ENCODE measurements around the gene SMIM9.

Gene SMIM9

GRCh38 chrX:154813801-154814200, 20.7 kb downstream of the SMIM9 start:
- no peak for DNase-seq

GRCh38 chrX:154812341-154813101, 21.9 kb downstream of the SMIM9 start:
- no peak for DNase-seq

DNA sequence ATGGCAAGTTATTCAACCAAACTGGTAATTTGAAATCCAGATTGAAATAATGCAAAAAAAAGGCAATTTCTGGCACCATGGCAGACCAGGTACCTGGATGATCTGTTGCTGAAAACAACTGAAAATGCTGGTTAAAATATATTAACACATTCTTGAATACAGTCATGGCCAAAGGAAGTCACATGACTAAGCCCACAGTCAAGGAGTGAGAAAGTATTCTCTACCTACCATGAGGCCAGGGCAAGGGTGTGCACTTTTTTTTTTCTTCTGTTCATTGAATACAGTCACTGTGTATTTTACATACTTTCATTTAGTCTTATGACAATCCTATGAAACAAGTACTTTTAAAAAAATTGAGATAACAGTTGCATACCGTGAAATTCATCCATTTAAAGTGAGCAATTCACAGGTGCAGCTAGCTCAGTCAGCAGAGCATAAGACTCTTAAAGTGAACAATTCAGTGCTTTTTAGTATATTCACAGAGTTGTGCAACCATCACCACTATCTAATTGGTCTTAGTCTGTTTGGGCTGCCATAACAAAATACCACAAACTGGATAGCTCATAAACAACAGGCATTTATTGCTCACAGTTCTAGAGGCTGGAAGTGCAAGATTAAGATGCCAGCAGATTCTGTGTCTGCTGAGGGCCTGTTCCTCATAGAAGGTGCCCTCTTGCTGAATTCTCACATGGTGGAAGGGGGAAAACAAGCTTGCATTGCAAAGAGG, 24.4 kb downstream of the SMIM9 start:
- DNase-seq, result no peak

GRCh38 chrX:154806837-154807501, 27.5 kb downstream of the SMIM9 start:
- DNase-seq, result no peak

DNA sequence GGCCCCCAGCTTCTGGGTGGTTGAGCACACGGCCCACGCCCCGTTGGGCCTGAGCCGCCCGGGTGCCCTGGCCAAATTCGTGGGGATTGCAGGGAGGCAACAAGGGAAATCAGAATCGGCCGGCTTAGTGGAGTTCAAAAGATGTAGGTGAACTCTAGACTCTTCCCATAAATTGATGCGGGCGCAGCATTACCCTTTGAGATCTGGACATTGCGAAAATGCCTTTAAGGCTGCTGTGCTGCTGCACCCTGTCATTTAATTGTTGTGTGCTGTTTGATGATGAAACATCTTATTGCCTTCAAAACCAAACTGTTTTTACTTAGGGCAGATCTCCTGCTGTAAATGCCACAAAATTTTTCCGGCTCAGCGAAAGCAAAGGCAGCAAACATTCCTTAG, 28.8 kb downstream of the SMIM9 start:
- DNase-seq, result no peak

- peak; percentile 66 for DNase-seq
These were observed 29.3 kb downstream of the SMIM9 start, which contains the start of gene MPP1 for GRCh38 chrX:154804957-154805695. TSS of gene MPP1 (minus strand) at chrX:154805485. CDS start at chrX:154805373, 112 bp downstream.

GRCh38 chrX:154804261-154804956, 30.1 kb downstream of the SMIM9 start:
- DNase-seq, result no peak

- no peak for DNase-seq
These were observed 31.5 kb downstream of the SMIM9 start for GRCh38 chrX:154802947-154803346.

DNA sequence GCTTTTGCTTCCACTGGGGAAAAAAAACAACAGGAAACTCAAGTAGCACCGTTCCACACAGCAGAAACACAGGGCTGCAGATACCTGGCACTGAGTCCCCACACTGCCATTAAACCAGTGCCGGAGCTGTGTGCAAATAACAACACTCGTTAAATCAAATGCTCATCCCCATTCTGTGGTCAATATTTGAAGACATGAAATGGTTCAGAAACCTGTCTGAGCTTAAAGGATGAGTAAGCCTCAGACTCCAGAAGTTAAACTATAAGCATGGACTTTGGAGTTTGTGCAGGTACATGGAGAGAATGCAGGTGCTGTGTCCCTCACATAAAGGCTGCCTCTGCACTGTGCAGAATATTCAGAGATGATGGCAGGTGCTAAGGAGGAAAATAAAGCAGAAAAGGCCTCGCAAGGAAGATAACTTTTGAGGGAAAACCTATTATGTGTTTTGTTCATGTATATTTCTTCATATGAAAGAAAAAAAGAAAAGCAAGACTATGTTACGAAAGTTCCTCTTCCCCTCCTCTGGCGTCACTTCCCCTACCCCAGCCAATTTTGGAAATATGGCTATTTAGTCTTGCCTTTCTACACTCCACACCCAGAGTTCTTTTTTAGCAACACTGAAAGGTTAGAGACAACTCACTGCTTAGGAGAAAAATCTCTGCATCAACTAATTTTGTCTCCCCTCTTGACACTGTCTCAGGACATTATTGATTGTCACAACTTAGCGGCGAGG, 33.8 kb downstream of the SMIM9 start:
- DNase-seq, result no peak

- DNase-seq, result no peak
These were observed 34.7 kb downstream of the SMIM9 start for GRCh38 chrX:154799556-154800348.

- no peak for DNase-seq
These were observed 37.5 kb downstream of the SMIM9 start for GRCh38 chrX:154797006-154797405.

DNA sequence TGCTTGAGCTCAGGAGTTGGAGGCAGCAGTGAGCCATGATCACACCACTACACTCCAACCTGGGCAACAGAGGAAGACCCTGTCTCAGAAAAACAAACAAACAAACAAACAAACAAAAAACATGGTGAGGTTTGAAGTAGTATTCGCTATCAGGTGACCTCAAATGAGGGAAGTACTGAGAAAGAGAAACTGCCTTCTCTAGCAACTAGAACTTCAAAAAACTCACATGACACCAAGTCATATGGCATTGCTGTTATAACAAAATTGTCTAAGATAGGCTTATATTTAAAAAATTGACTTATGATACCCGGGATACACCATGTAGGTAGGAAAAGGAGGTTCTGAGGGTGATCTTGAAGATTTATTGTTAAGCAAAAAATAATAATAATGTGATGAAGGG, 39.4 kb downstream of the SMIM9 start:
- no peak for DNase-seq

DNA sequence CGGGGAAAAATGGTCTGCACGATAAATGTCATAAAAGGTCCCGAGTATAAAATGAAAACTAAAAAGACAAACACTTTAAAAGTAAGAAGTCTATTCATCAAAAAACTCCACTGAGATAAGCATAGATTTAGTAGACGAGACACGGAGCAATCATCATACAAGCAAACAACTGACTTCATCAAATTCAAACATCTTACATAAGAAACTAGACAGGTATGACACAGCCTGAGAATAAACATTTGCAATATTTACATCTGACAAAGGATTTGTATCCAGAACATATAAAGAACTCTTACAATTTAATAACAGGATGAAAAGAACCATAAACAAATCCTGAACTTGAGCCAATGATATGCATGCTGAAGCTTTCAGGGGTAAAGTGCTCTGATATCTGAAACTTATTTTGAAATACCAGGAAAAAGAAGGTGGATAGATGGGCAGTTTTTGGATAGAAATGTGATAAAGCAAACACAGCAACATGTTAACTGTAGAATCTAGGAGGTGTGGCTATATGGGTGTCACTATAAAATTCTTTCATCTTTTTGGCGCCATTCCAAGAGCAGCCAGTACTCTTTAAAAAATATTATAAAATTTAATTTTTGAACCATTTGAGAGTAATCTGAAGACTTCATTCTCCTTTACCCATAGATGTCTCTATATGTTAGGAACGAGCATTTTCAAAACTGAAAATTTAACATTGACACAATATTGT, 41.2 kb downstream of the SMIM9 start:
- DNase-seq, result no peak

DNA sequence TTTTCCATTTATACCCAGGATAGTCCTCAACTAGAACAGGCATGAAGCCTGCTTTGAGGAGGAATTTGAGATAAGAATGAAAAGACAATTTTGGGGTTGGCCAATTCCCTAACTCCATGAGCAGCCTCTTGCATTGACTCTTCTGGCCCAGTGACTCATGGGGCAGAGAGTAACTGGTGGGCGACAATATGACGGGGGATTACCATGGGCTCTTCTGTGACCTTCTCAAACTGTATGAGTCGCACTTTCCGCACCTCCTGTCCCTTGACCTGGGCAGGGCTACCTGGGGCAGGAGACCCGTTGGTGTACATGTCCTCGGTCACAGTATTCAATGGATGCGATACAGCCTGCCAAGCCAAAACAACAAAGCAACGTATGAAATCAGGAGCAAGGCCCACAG, 42.5 kb downstream of the SMIM9 start:
- DNase-seq, result no peak

GRCh38 chrX:154791467-154791866, 43.0 kb downstream of the SMIM9 start:
- no peak for DNase-seq

DNA sequence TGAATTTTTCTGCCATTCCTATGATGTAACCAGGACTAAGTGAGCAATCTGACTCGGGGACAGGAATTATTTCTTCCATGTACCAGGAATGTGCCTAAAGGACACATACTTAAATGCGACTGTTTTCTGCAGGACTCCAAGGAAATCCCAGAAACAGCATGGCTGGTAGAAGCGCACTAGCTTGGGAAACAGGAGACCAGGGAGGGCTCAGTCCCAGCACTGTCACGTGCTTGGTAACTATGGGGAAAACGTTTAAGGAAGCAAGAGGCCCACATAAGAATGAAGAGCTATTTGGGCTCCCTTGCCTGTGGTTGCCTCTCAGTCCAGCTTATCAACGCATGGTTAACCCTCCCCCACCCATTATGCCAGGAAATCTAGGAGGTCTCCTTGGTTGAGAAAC, 48.7 kb downstream of the SMIM9 start:
- no peak for DNase-seq

GRCh38 chrX:154784149-154784995, 50.1 kb downstream of the SMIM9 start:
- no peak for DNase-seq

DNA sequence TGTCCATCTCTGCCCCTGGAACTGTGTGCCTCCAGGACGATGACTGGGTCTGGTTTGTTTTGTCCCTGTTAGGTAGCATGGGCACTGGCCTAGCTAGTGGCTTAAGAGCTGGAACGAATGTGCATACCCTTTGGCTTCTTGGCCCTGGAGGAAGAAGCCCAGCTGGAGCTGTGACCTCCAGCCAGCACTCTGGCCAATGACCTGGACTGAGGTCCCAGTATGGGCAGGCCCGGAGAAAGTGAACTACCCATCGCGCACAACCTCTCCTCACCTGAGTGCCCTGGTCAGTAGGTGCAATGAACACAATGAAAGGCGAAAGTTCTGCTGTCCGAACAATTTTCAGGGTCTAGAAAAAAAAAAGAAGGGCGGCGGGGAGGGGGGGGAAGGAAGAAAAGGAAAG, 53.5 kb downstream of the SMIM9 start:
- DNase-seq, result no peak

DNA sequence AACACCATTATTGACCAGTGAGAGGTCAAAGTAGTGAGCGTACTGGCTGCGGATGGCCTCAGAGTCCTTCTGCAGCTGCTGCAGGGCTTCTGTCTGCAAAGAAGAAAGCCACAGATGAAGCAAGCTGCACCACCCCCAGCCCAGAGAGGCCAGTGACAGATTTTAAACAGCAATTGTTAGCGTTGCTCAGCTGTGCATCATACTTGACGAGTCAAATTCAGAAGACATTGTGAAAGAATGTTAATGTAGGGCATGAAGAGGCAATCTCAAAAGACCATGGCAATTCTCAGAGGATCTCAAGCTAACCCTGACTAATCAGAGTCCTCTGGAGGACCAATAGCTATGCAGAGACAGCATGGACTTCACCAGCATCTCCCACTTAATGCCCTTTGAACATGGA, 55.2 kb downstream of the SMIM9 start:
- DNase-seq, result no peak
